ENCODE measurements around the gene ADGRA1.

ADGRA1 gene

GRCh38 chr10:133085251-133086125 is 2.2 kb upstream of the ADGRA1 start:
- Histone ChIP-seq H3K4me2 (ENCODE audit: insufficient read depth, low read length) (no peak overlapping the region), H4K20me1 (ENCODE audit: insufficient read depth, low read length) (peaks cover 4% of the 10 kb centered on the region; the same call in 1 of the 2 replicates), H3K79me2 (ENCODE audit: insufficient read depth, low read length) (no peaks in the 10 kb centered on the region), H3K9ac (ENCODE audit: low read depth, low read length) (no peak overlapping the region), H3K9me3 (ENCODE audit: insufficient read depth, low read length, severe bottlenecking) (no peaks in the 10 kb centered on the region), H3K4me1 (ENCODE audit: insufficient read depth, low read length) (no peaks in the 10 kb centered on the region), H3K4me3 (ENCODE audit: low read depth in 1 of 2, low read length in 2 of 2) (no peak overlapping the region), H3K36me3 (ENCODE audit: insufficient read depth, low read length) (no peaks in the 10 kb centered on the region), H2AFZ (ENCODE audit: low read depth, low read length) (no peak overlapping the region), H3K27me3 (ENCODE audit: insufficient read depth, low read length, poor library complexity) (no peaks in the 10 kb centered on the region), H3K27ac (ENCODE audit: low read length) (no peak overlapping the region)
- no peak for TF ChIP-seq CTCF (IDR thresholded peaks at IDR 0.05; ENCODE audit: borderline replicate concordance, extremely low read depth, low read length, poor library complexity, severe bottlenecking)
- DNase-seq (no peak), ATAC-seq (ENCODE audit: insufficient read depth, low read depth) (no peak)

GRCh38 chr10:133086247-133086646 is 1.5 kb upstream of the ADGRA1 start:
- no peak overlapping the region for H3K27ac ChIP-seq (ENCODE audit: low read length)
- no peak overlapping the region for H3K9ac ChIP-seq (ENCODE audit: low read depth, low read length)
- DNase-seq (no peak), ATAC-seq (ENCODE audit: insufficient read depth, low read depth) (no peak)
- H3K27me3 ChIP-seq (ENCODE audit: insufficient read depth, low read length, poor library complexity) = no peaks in the 10 kb centered on the region
- H2AFZ ChIP-seq (ENCODE audit: low read depth, low read length) = no peak overlapping the region
- no peaks in the 10 kb centered on the region for H3K9me3 ChIP-seq (ENCODE audit: insufficient read depth, low read length, severe bottlenecking)
- TF ChIP-seq EZH2 (IDR thresholded peaks at IDR 0.05; ENCODE audit: borderline replicate concordance, low read depth, low read length, severe bottlenecking) (no peak), CTCF (IDR thresholded peaks at IDR 0.05; ENCODE audit: borderline replicate concordance, extremely low read depth, low read length, poor library complexity, severe bottlenecking) (no peak)
- H3K4me2 ChIP-seq (ENCODE audit: insufficient read depth, low read length) = no peak overlapping the region
- peaks cover 4% of the 10 kb centered on the region; the same call in 1 of the 2 replicates for H4K20me1 ChIP-seq (ENCODE audit: insufficient read depth, low read length)
- H3K79me2 ChIP-seq (ENCODE audit: insufficient read depth, low read length) = no peaks in the 10 kb centered on the region
- H3K36me3 ChIP-seq (ENCODE audit: insufficient read depth, low read length) = no peaks in the 10 kb centered on the region
- H3K4me3 ChIP-seq (ENCODE audit: low read depth in 1 of 2, low read length in 2 of 2) = no peak overlapping the region
- H3K4me1 ChIP-seq (ENCODE audit: insufficient read depth, low read length) = no peaks in the 10 kb centered on the region

- Histone ChIP-seq H2AFZ (ENCODE audit: low read depth, low read length) (no peak overlapping the region), H3K27me3 (ENCODE audit: insufficient read depth, low read length, poor library complexity) (no peaks in the 10 kb centered on the region), H4K20me1 (ENCODE audit: insufficient read depth, low read length) (peaks cover 4% of the 10 kb centered on the region; the same call in 1 of the 2 replicates), H3K36me3 (ENCODE audit: insufficient read depth, low read length) (no peaks in the 10 kb centered on the region), H3K4me3 (ENCODE audit: low read depth in 1 of 2, low read length in 2 of 2) (no peak overlapping the region), H3K79me2 (ENCODE audit: insufficient read depth, low read length) (no peaks in the 10 kb centered on the region), H3K4me2 (ENCODE audit: insufficient read depth, low read length) (no peak overlapping the region), H3K27ac (ENCODE audit: low read length) (no peak overlapping the region), H3K4me1 (ENCODE audit: insufficient read depth, low read length) (no peaks in the 10 kb centered on the region), H3K9ac (ENCODE audit: low read depth, low read length) (no peak overlapping the region), H3K9me3 (ENCODE audit: insufficient read depth, low read length, severe bottlenecking) (no peaks in the 10 kb centered on the region)
- DNase-seq (no peak), ATAC-seq (ENCODE audit: insufficient read depth, low read depth) (no peak)
- TF ChIP-seq EZH2 (IDR thresholded peaks at IDR 0.05; ENCODE audit: borderline replicate concordance, low read depth, low read length, severe bottlenecking) = no peak
Measured at GRCh38 chr10:133087045-133087678, 562 bp upstream of the ADGRA1 start.

Measured in DND-41 (cell line).